Naive thymus-derived CD4-positive, alpha-beta T cell (primary cell): ENCODE data around the gene GABRR1. TPM values are rescaled to one million over a fixed set of nuclear protein-coding genes. Genes with fewer than 3 reads are reported as not detected.

ENCODE experiments used
- ATAC-seq: fragments of 150-1000 bp; cut with Tn5 transposase; 2 replicates; pipeline ENCODE4 v1.10.0; 2021; ENCODE audit warnings: mild to moderate bottlenecking, moderate library complexity
- CTCF ChIA-PET: fragments of 350-600 bp; sonication (Branson Sonifier 250); formaldehyde crosslinking; loops from one replicate; lab custom pipeline; 2021; ENCODE audit warnings: antibody characterized with exemption; lab: Charles Lee
- POLR2A ChIA-PET: fragments of 350-600 bp; sonication (Branson Sonifier 250); formaldehyde crosslinking; loops from one replicate; lab custom pipeline; 2021; ENCODE audit warnings: antibody characterized with exemption, inconsistent platforms; lab: Charles Lee
- DNase-seq, 9 donors: peaks; one replicate each; pipeline versions ENCODE4 v3.0.0 to v3.0.0-alpha.2; 2020 to 2022; ENCODE audit warnings: mixed read lengths in 1 of 9
- H3K27ac ChIP-seq: one replicate; pipeline ENCODE4 v1.7.0; 2013; ENCODE audit warnings: mild to moderate bottlenecking, low read depth, low read length, moderate library complexity
- H3K27me3 ChIP-seq, 2 donors: one replicate each; pipeline ENCODE4 v1.7.0; 2013; ENCODE audit warnings: low read length in 2 of 2, mild to moderate bottlenecking in 2 of 2, moderate library complexity in 2 of 2; ENCODE audit not compliant: control insufficient read depth in 2 of 2, insufficient read depth in 2 of 2
- H3K36me3 ChIP-seq, 3 experiments: 1 replicate in 2 of 3; 2 replicates in 1 of 3; pipeline ENCODE4 v1.7.0; 2013; ENCODE audit warnings: low read length in 3 of 3, mild to moderate bottlenecking in 3 of 3, moderate library complexity in 1 of 3; ENCODE audit not compliant: insufficient read depth in 3 of 3, control insufficient read depth in 2 of 3
- H3K4me1 ChIP-seq, 2 donors: one replicate each; pipeline ENCODE4 v1.7.0; 2013; ENCODE audit warnings: low read length in 2 of 2, mild to moderate bottlenecking in 2 of 2, moderate library complexity in 1 of 2; ENCODE audit not compliant: control insufficient read depth in 2 of 2, insufficient read depth in 2 of 2
- H3K4me3 ChIP-seq: 2 replicates; pipeline ENCODE4 v1.7.0; 2013; ENCODE audit warnings: mild to moderate bottlenecking, low read length
- H3K9me3 ChIP-seq, 3 experiments: 1 replicate in 2 of 3; 2 replicates in 1 of 3; pipeline ENCODE4 v1.7.0; 2013; ENCODE audit warnings: low read length in 3 of 3; ENCODE audit not compliant: control insufficient read depth in 2 of 3
- H3K27ac Mint-ChIP-seq, 9 donors: one replicate each; pipeline ENCODE4 v1.8.0; 2020 to 2022; ENCODE audit warnings: mixed read lengths in 9 of 9, mild to moderate bottlenecking in 8 of 9, moderate library complexity in 5 of 9, inconsistent platforms in 2 of 9
- H3K27me3 Mint-ChIP-seq, 5 donors: one replicate each; pipeline ENCODE4 v1.8.0; 2021 to 2022; ENCODE audit warnings: mixed read lengths in 5 of 5, mild to moderate bottlenecking in 1 of 5
- H3K36me3 Mint-ChIP-seq, 5 donors: one replicate each; pipeline ENCODE4 v1.8.0; 2020 to 2022; ENCODE audit warnings: mixed read lengths in 5 of 5, mild to moderate bottlenecking in 3 of 5, inconsistent platforms in 1 of 5
- H3K4me1 Mint-ChIP-seq, 7 donors: one replicate each; pipeline ENCODE4 v1.8.0; 2020 to 2022; ENCODE audit warnings: mixed read lengths in 7 of 7, mild to moderate bottlenecking in 3 of 7, inconsistent platforms in 1 of 7
- H3K4me3 Mint-ChIP-seq, 10 donors: one replicate each; pipeline ENCODE4 v1.8.0; 2020 to 2022; ENCODE audit warnings: mild to moderate bottlenecking in 10 of 10, mixed read lengths in 10 of 10, moderate library complexity in 6 of 10, inconsistent platforms in 2 of 10
- H3K9me3 Mint-ChIP-seq, 11 donors: one replicate each; pipeline ENCODE4 v1.8.0; 2020 to 2022; ENCODE audit warnings: mixed read lengths in 11 of 11, mild to moderate bottlenecking in 4 of 11, inconsistent platforms in 1 of 11, moderate library complexity in 1 of 11
- intact Hi-C, 2 donors: fragments of 100-400 bp; cut with micrococcal nuclease; formaldehyde crosslinking; loops; one replicate each; pipeline ENCODE4 v1.15.1; 2023
- polyA plus RNA-seq, 2 donors: library from polyadenylated mRNA; unstranded; fragments of 300-500 nt; fragmentation: Illumina TruSeq; gene quantifications; one replicate each; pipeline ENCODE4 v1.2.3, GENCODE V29; 2021
- total RNA-seq, 6 experiments: library from RNA in 5 of 6; stranded (reverse) in 5 of 6; gene quantifications; 1 replicate in 5 of 6; 2 replicates in 1 of 6; pipeline ENCODE4 v1.2.3 and lab custom pipeline; 2021 to 2026

The GABRR1 gene
- total and polyA plus RNA-seq, 7 experiments from 2014 or later = not detected

GRCh38 chr6:89255417-89255816, 38.3 kb upstream of the GABRR1 start:
- Histone ChIP-seq H3K9me3 (no peaks in the 10 kb centered on the region), H3K4me3 (no peak overlapping the region), H3K36me3 (no peaks in the 10 kb centered on the region), H3K4me1 (no peaks in the 10 kb centered on the region), H3K27me3 (no peaks in the 10 kb centered on the region), H3K27ac (no peak overlapping the region)
- ATAC-seq (no peak), DNase-seq (no peak)
- Mint-ChIP-seq H3K9me3 (no peaks in the 10 kb centered on the region), H3K4me1 (peaks cover 0 to 5% (median 0%) of the 10 kb centered on the region in 7 donors), H3K4me3 (no peak overlapping the region), H3K36me3 (no peaks in the 10 kb centered on the region), H3K27ac (no peak overlapping the region), H3K27me3 (peaks cover 0 to 15% (median 0%) of the 10 kb centered on the region in 5 donors)
- intact Hi-C loops = no loop called here
- ChIA-PET POLR2A (no interaction called here), CTCF (no interaction called here)

- Histone ChIP-seq H3K36me3 (no peaks in the 10 kb centered on the region), H3K27me3 (no peaks in the 10 kb centered on the region), H3K4me3 (no peak overlapping the region), H3K27ac (no peak overlapping the region), H3K9me3 (no peaks in the 10 kb centered on the region), H3K4me1 (no peaks in the 10 kb centered on the region)
- Mint-ChIP-seq H3K36me3 (no peaks in the 10 kb centered on the region), H3K9me3 (no peaks in the 10 kb centered on the region), H3K4me3 (no peak overlapping the region), H3K27me3 (peaks cover 0 to 17% (median 0%) of the 10 kb centered on the region in 5 donors), H3K27ac (no peak overlapping the region), H3K4me1 (peaks cover 0 to 5% (median 0%) of the 10 kb centered on the region in 7 donors)
- intact Hi-C loops = no loop called here
- DNase-seq (no peak), ATAC-seq (no peak)
- POLR2A ChIA-PET = no interaction called here
- CTCF ChIA-PET = no interaction called here
These were observed 37.4 kb upstream of the GABRR1 start for GRCh38 chr6:89254569-89254968.

- H3K36me3 Mint-ChIP-seq = no peaks in the 10 kb centered on the region
- H3K4me1 ChIP-seq = no peaks in the 10 kb centered on the region
- DNase-seq (no peak), ATAC-seq (no peak)
- H3K27ac ChIP-seq = no peak overlapping the region
- no peaks in the 10 kb centered on the region for H3K27me3 ChIP-seq
- peaks cover 0 to 21% (median 0%) of the 10 kb centered on the region in 5 donors for H3K27me3 Mint-ChIP-seq
- no peak overlapping the region for H3K4me3 ChIP-seq
- peaks cover 0 to 6% (median 0%) of the 10 kb centered on the region in 7 donors for H3K4me1 Mint-ChIP-seq
- ChIA-PET CTCF (interaction anchor here (1.1 kb wide), 1 partner anchor 9 kb away, joined by 7 read pairs; no protein-coding TSS in a partner anchor), POLR2A (no interaction called here)
- no peaks in the 10 kb centered on the region for H3K9me3 Mint-ChIP-seq
- H3K36me3 ChIP-seq = no peaks in the 10 kb centered on the region
- intact Hi-C loops = no loop called here
- no peak overlapping the region for H3K27ac Mint-ChIP-seq
- H3K4me3 Mint-ChIP-seq = no peak overlapping the region
- H3K9me3 ChIP-seq = no peaks in the 10 kb centered on the region
These were observed 35.7 kb upstream of the GABRR1 start for GRCh38 chr6:89252907-89253306.

- Histone ChIP-seq H3K27ac (no peak overlapping the region), H3K36me3 (no peaks in the 10 kb centered on the region), H3K4me1 (no peaks in the 10 kb centered on the region), H3K4me3 (no peak overlapping the region), H3K9me3 (no peaks in the 10 kb centered on the region), H3K27me3 (no peaks in the 10 kb centered on the region)
- DNase-seq (no peak), ATAC-seq (no peak)
- Mint-ChIP-seq H3K27me3 (peaks cover 0 to 26% (median 1%) of the 10 kb centered on the region in 5 donors), H3K9me3 (no peaks in the 10 kb centered on the region), H3K27ac (no peak overlapping the region), H3K4me3 (no peak overlapping the region), H3K4me1 (peaks cover 0 to 6% (median 0%) of the 10 kb centered on the region in 7 donors), H3K36me3 (no peaks in the 10 kb centered on the region)
- intact Hi-C loops = no loop called here
- POLR2A ChIA-PET = no interaction called here
- CTCF ChIA-PET = no interaction called here
These were observed 34.8 kb upstream of the GABRR1 start for GRCh38 chr6:89251976-89252375.

- DNase-seq (no peak), ATAC-seq (no peak)
- no peak overlapping the region for H3K27ac ChIP-seq
- H3K9me3 Mint-ChIP-seq = no peaks in the 10 kb centered on the region
- H3K27me3 Mint-ChIP-seq = peaks cover 0 to 34% (median 4%) of the 10 kb centered on the region in 5 donors
- ChIA-PET CTCF (no interaction called here), POLR2A (no interaction called here)
- no peaks in the 10 kb centered on the region for H3K36me3 ChIP-seq
- no peak overlapping the region for H3K4me3 Mint-ChIP-seq
- H3K9me3 ChIP-seq = no peaks in the 10 kb centered on the region
- no peak overlapping the region for H3K27ac Mint-ChIP-seq
- H3K4me1 ChIP-seq = no peaks in the 10 kb centered on the region
- H3K4me1 Mint-ChIP-seq = peaks cover 0 to 6% (median 0%) of the 10 kb centered on the region in 7 donors
- H3K4me3 ChIP-seq = no peak overlapping the region
- intact Hi-C loops = no loop called here
- H3K36me3 Mint-ChIP-seq = peaks cover 0 to 4% (median 0%) of the 10 kb centered on the region in 5 donors
- no peaks in the 10 kb centered on the region for H3K27me3 ChIP-seq
These were observed 34.0 kb upstream of the GABRR1 start for GRCh38 chr6:89251170-89251569.

GRCh38 chr6:89250239-89250638, 33.1 kb upstream of the GABRR1 start:
- Histone ChIP-seq H3K4me1 (no peaks in the 10 kb centered on the region), H3K27me3 (no peaks in the 10 kb centered on the region), H3K27ac (no peak overlapping the region), H3K36me3 (no peaks in the 10 kb centered on the region), H3K4me3 (no peak overlapping the region), H3K9me3 (no peaks in the 10 kb centered on the region)
- Mint-ChIP-seq H3K27me3 (peaks cover 0 to 40% (median 4%) of the 10 kb centered on the region in 5 donors), H3K36me3 (peaks cover 0 to 4% (median 0%) of the 10 kb centered on the region in 5 donors), H3K9me3 (no peaks in the 10 kb centered on the region), H3K4me3 (no peak overlapping the region), H3K27ac (no peak overlapping the region), H3K4me1 (peaks cover 0 to 6% (median 0%) of the 10 kb centered on the region in 7 donors)
- intact Hi-C loops = no loop called here
- POLR2A ChIA-PET = no interaction called here
- ATAC-seq (no peak), DNase-seq (no peak)
- CTCF ChIA-PET = interaction anchor here (0.6 to 1.0 kb wide), 2 partner anchors 48 to 268 kb away, joined by 3 to 5 read pairs; no protein-coding TSS in a partner anchor
